Pancreas (tissue), 10 donors: Measurements from ENCODE around the gene CSNK2A1. TPM values are rescaled to one million over a fixed set of nuclear protein-coding genes. Genes with fewer than 3 reads are reported as not detected.
A peak's percentile ranks its signal among the peaks of the same experiment; 100 is the strongest.

Source experiments
- ATAC-seq, 4 donors: fragments of 200-7000 bp; cut with Tn5 transposase; one replicate each; pipeline versions ENCODE4 v1.8.0 to v1.9.1; 2020; ENCODE audit warnings: mild to moderate bottlenecking in 4 of 4, moderate library complexity in 4 of 4
- DNase-seq, 6 donors: peaks; one replicate each; pipeline ENCODE4 v3.0.0-alpha.2; 2020
- FAIRE-seq: peaks from 2 replicates; lab custom pipeline; 2012; peaks lifted over from hg19 to GRCh38; lab: Jason Lieb, UNC
- H3K27ac ChIP-seq, 4 donors: fragments of 200-600 bp; sonication (generic); 1 replicate in 3 of 4; 2 replicates in 1 of 4; pipeline versions ENCODE4 v1.5.0 to v1.8.0; 2020
- H3K27me3 ChIP-seq, 4 donors: fragments of 200-600 bp; one replicate each; pipeline ENCODE4 v1.8.0; 2021
- H3K36me3 ChIP-seq, 3 donors: fragments of 200-600 bp; sonication (generic) in 1 of 3; one replicate each; pipeline versions ENCODE4 v1.5.0 to v1.8.0; 2020 to 2021
- H3K4me1 ChIP-seq, 3 donors: fragments of 200-600 bp; one replicate each; pipeline ENCODE4 v1.8.0; 2021
- H3K4me3 ChIP-seq, 4 donors: fragments of 200-600 bp; sonication (generic) in 2 of 4; one replicate each; pipeline versions ENCODE4 v1.5.0 to v1.8.0; 2020 to 2021
- H3K9me3 ChIP-seq, 4 donors: fragments of 200-600 bp; one replicate each; pipeline ENCODE4 v1.8.0; 2021
- WGBS, 2 donors: extraction: QIAGEN DNeasy Blood & Tissue Kit; methylation state at CpG; one replicate each; pipeline ENCODE4 v1.1.7; 2013; 5-methylcytosine and 5-hydroxymethylcytosine counted together
- intact Hi-C, 3 donors: fragments of 100-400 bp; cut with DNase I; formaldehyde crosslinking; loops; one replicate each; pipeline versions ENCODE4 v1.11.1 to v1.14.2; 2022
- polyA plus RNA-seq, 2 donors: library from polyadenylated mRNA; stranded (reverse); fragments of 200-250 nt; gene quantifications; one replicate each; pipeline ENCODE4 v1.2.3, GENCODE V29; 2013
- total RNA-seq, 6 donors: library from RNA; stranded (reverse); fragmentation: NEBNext Ultra II Directional in 4 of 6; extraction: Animal tissue kit (Norgen Biotek cat#: 25700) in 4 of 6; gene quantifications; one replicate each; pipeline versions ENCODE4 v1.2.1 to v1.2.4, GENCODE V29; 2021 to 2023
- TF ChIP-seq, protein P1 (sequence below), 4 donors: fragments of 200-600 bp; sonication (generic) in 3 of 4; IDR thresholded peaks; one replicate each; pipeline versions ENCODE4 v1.5.0 to v1.8.0; 2021; ENCODE audit warnings: antibody characterized with exemption in 4 of 4
- donor health status: healthy with polysubstance abuse.
- donor health status: DM: no; HTN: no; CAD: no; lungs with moderate emphysema.
- donor health status: DM: no; HTN: no; CAD: no.
- donor health status: control.
- donor health status: control.
- donor health status: Bipolar disorder and iron deficiency.
- donor health status: DM: yes; HTN: yes; CAD: no.
- donor health status: DM: no; HTN: no; CAD: no.
- donor health status: DM: no; HTN: no; CAD: no.
- donor health status: DM: yes; HTN: yes; CAD: no.

Gene CSNK2A1
- total and polyA plus RNA-seq, 8 donors: 12.7 to 57.4 (median 46.2) TPM

DNA sequence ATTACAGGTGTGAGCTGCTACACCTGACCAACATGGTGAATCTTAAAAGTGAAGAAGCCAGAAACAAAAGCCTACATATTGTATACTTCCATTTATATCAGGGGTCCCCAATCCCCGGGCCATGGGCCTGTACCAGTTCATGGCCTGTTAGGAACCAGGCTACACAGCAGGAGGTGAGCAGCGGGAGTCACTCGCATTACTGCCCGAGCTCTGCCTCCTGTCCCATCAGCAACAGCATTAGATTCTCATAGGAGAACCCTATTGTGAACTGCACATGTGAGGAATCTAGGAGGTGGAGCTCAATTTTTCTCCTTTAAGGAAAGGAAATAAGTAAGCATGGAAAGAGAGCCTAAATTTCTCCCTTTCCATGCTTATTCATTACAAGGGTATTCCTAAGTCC, 21.7 kb downstream of the CSNK2A1 start:
- TF ChIP-seq, protein P1, sequence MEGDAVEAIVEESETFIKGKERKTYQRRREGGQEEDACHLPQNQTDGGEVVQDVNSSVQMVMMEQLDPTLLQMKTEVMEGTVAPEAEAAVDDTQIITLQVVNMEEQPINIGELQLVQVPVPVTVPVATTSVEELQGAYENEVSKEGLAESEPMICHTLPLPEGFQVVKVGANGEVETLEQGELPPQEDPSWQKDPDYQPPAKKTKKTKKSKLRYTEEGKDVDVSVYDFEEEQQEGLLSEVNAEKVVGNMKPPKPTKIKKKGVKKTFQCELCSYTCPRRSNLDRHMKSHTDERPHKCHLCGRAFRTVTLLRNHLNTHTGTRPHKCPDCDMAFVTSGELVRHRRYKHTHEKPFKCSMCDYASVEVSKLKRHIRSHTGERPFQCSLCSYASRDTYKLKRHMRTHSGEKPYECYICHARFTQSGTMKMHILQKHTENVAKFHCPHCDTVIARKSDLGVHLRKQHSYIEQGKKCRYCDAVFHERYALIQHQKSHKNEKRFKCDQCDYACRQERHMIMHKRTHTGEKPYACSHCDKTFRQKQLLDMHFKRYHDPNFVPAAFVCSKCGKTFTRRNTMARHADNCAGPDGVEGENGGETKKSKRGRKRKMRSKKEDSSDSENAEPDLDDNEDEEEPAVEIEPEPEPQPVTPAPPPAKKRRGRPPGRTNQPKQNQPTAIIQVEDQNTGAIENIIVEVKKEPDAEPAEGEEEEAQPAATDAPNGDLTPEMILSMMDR (IDR thresholded peaks at IDR 0.05): no peak
- Histone ChIP-seq H3K9me3 (no peaks in the 10 kb centered on the region), H3K4me1 (peaks cover 0 to 5% (median 0%) of the 10 kb centered on the region in 3 donors), H3K27me3 (no peaks in the 10 kb centered on the region), H3K4me3 (no peak overlapping the region), H3K27ac (no peak overlapping the region), H3K36me3 (peaks cover 0 to 7% (median 0%) of the 10 kb centered on the region in 3 donors)
- no peak for ATAC-seq
- intact Hi-C loops: no loop called here
- no peak for DNase-seq
- 96 to 98% methylated on average over 4 of the region's 4 CpGs for WGBS, 2 donors
- FAIRE-seq: no peak

DNA sequence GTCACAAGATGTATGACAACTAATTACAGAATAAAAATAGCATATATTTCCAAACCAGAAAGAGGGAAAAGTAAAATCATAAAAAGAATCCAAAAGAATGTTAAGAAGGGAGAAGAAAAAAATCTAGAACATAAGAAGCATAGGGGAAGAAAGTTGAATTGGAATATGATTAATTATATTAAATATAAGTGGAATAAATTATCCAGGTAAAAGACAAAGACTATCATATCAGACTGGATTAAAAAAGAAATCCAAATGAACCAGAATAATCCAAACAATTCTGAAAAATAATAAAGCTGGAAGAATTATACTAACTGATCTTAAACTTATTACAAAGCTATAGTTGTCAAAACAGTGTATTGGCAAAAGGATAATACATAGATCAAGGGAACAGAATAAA, 23.6 kb downstream of the CSNK2A1 start:
- no peak overlapping the region for H3K27ac ChIP-seq
- intact Hi-C loops: no loop called here
- H3K4me1 ChIP-seq: peaks cover 0 to 20% (median 0%) of the 10 kb centered on the region in 3 donors
- H3K36me3 ChIP-seq: peaks cover 0 to 7% (median 0%) of the 10 kb centered on the region in 3 donors
- no peak for ATAC-seq
- no peaks in the 10 kb centered on the region for H3K27me3 ChIP-seq
- TF ChIP-seq, protein P1 (IDR thresholded peaks at IDR 0.05): no peak
- H3K9me3 ChIP-seq: no peaks in the 10 kb centered on the region
- FAIRE-seq: peak; percentile 60
- no peak for DNase-seq
- H3K4me3 ChIP-seq: no peak overlapping the region

DNA sequence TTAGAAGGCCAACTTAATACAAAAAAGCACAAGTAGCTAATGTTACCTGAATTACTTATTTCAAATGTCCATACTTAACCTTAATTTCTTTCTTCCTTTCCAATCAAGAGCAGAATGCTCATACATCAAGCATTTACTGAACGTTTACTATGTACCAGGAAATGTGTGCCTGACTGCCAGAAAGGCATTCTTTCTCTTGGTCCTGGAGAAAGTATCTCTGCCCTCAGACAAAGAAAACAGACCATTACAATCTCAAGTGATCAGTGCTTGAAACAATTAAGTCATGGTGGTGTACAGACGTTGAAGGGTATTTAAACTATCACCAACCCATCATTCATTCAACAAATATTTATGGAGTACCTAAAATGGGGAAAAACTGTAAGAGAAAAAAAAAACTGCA, 26.4 kb downstream of the CSNK2A1 start:
- H3K36me3 ChIP-seq: no peaks in the 10 kb centered on the region
- H3K27ac ChIP-seq: no peak overlapping the region
- H3K9me3 ChIP-seq: no peaks in the 10 kb centered on the region
- ATAC-seq: no peak
- TF ChIP-seq, protein P1 (IDR thresholded peaks at IDR 0.05): no peak
- DNase-seq: no peak
- FAIRE-seq: no peak
- H3K27me3 ChIP-seq: no peaks in the 10 kb centered on the region
- WGBS, 2 donors: 25% methylated on average over 2 of the region's 2 CpGs
- H3K4me1 ChIP-seq: peaks cover 0 to 23% (median 0%) of the 10 kb centered on the region in 3 donors
- H3K4me3 ChIP-seq: no peak overlapping the region
- intact Hi-C loops: no loop called here

DNA sequence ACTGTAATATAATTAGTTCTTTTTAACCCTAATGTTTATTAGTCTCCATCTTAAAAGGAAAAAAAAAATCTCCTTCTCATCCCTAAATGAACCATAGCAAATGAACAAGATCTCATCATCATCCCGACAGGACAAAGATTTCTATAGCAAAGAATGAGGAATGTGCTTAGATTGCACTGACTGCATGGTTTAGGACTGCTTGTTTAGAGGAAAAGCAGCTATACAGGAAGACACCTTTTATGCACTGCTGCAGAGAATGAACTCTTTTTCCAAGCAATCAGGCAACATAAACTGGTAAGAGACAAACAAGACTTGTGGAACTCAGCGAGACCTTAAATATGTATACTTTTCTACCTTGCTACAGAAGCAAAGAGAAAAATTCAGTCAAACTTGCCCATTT, 26.8 kb downstream of the CSNK2A1 start:
- Histone ChIP-seq H3K4me3 (no peak overlapping the region), H3K4me1 (peaks cover 0 to 25% (median 0%) of the 10 kb centered on the region in 3 donors), H3K36me3 (no peaks in the 10 kb centered on the region), H3K9me3 (no peaks in the 10 kb centered on the region), H3K27me3 (no peaks in the 10 kb centered on the region), H3K27ac (no peak overlapping the region)
- DNase-seq (no peak), FAIRE-seq (no peak), ATAC-seq (no peak)
- TF ChIP-seq, protein P1 (IDR thresholded peaks at IDR 0.05): no peak
- WGBS, 2 donors: 59 to 69% methylated on average over 2 of the region's 2 CpGs
- intact Hi-C loops: no loop called here

DNA sequence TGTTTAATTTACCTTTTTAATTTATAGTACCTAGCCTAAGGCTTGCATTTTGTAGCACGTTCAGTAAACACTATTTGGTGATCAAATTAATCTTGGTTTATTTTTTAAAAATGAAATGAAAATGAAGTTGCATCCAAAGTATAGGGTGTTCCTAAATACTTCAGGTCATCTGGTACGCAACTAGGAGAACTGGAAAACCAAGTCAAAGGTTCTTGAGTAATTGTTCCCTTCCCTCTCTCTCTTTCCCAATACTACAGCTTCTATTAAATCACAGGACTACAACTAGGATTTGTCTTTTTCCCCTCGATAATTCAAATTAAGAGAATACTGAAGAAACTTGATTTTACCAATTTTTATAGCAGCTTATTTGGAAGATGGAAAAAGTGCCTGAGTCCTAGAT, 27.9 kb downstream of the CSNK2A1 start:
- intact Hi-C loops: no loop called here
- no peaks in the 10 kb centered on the region for H3K9me3 ChIP-seq
- FAIRE-seq (no peak), ATAC-seq (no peak), DNase-seq (no peak)
- TF ChIP-seq, protein P1 (IDR thresholded peaks at IDR 0.05): no peak
- H3K4me1 ChIP-seq: peaks cover 0 to 34% (median 7%) of the 10 kb centered on the region in 3 donors
- H3K27me3 ChIP-seq: no peaks in the 10 kb centered on the region
- H3K36me3 ChIP-seq: no peaks in the 10 kb centered on the region
- 96 to 98% methylated on average over 3 of the region's 3 CpGs for WGBS, 2 donors
- H3K27ac ChIP-seq: no peak overlapping the region
- H3K4me3 ChIP-seq: no peak overlapping the region
